ENCODE measurements around the gene DHX58. TPM values are rescaled to one million over a fixed set of nuclear protein-coding genes. Genes with fewer than 3 reads are reported as not detected.

DHX58 gene
- total RNA-seq, 1 experiment from 2014 or later = 0.79 TPM

- Mint-ChIP-seq H3K4me3 (ENCODE audit: unreplicated experiment) (no peak overlapping the region), H3K36me3 (ENCODE audit: insufficient read depth, unreplicated experiment) (no peaks in the 10 kb centered on the region), H3K4me1 (ENCODE audit: low read depth, unreplicated experiment) (no peaks in the 10 kb centered on the region), H3K27ac (ENCODE audit: unreplicated experiment) (no peak overlapping the region), H3K9me3 (ENCODE audit: unreplicated experiment) (no peaks in the 10 kb centered on the region), H3K27me3 (ENCODE audit: insufficient read depth, unreplicated experiment) (no peaks in the 10 kb centered on the region)
- CTCF ChIA-PET = interaction anchor here (0.5 to 0.6 kb wide), 2 partner anchors 20 to 26 kb away, joined by 3 to 4 read pairs; no protein-coding TSS in a partner anchor
- Histone ChIP-seq H3K4me3 (ENCODE audit: low read depth, low read length) (no peak overlapping the region), H3K36me3 (ENCODE audit: control insufficient read depth, insufficient read depth, low read length) (no peaks in the 10 kb centered on the region), H3K4me1 (no peaks in the 10 kb centered on the region), H3K27me3 (replicated peaks; ENCODE audit: control insufficient read depth, insufficient read depth, low read length) (no peaks in the 10 kb centered on the region), H3K9me3 (no peaks in the 10 kb centered on the region)
- DNase-seq = no peak
- no TSS peak for BruUV-seq (replicated peaks)
- intact Hi-C loops (cut with micrococcal nuclease; ENCODE audit: unreplicated experiment) = no loop called here
- TF ChIP-seq, protein P1, sequence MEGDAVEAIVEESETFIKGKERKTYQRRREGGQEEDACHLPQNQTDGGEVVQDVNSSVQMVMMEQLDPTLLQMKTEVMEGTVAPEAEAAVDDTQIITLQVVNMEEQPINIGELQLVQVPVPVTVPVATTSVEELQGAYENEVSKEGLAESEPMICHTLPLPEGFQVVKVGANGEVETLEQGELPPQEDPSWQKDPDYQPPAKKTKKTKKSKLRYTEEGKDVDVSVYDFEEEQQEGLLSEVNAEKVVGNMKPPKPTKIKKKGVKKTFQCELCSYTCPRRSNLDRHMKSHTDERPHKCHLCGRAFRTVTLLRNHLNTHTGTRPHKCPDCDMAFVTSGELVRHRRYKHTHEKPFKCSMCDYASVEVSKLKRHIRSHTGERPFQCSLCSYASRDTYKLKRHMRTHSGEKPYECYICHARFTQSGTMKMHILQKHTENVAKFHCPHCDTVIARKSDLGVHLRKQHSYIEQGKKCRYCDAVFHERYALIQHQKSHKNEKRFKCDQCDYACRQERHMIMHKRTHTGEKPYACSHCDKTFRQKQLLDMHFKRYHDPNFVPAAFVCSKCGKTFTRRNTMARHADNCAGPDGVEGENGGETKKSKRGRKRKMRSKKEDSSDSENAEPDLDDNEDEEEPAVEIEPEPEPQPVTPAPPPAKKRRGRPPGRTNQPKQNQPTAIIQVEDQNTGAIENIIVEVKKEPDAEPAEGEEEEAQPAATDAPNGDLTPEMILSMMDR (IDR thresholded peaks at IDR 0.05; ENCODE audit: insufficient read depth in 1 of 2, low read depth in 1 of 2, low read length in 1 of 2, severe bottlenecking in 1 of 2, unreplicated experiment in 1 of 2) = no peak
- POLR2A ChIA-PET = no interaction called here
Observed at GRCh38 chr17:42076797-42077559, 35.5 kb downstream of the DHX58 start.

GRCh38 chr17:42075789-42076188, 36.7 kb downstream of the DHX58 start:
- POLR2A ChIA-PET = no interaction called here
- no peaks in the 10 kb centered on the region for H3K9me3 Mint-ChIP-seq (ENCODE audit: unreplicated experiment)

DNA sequence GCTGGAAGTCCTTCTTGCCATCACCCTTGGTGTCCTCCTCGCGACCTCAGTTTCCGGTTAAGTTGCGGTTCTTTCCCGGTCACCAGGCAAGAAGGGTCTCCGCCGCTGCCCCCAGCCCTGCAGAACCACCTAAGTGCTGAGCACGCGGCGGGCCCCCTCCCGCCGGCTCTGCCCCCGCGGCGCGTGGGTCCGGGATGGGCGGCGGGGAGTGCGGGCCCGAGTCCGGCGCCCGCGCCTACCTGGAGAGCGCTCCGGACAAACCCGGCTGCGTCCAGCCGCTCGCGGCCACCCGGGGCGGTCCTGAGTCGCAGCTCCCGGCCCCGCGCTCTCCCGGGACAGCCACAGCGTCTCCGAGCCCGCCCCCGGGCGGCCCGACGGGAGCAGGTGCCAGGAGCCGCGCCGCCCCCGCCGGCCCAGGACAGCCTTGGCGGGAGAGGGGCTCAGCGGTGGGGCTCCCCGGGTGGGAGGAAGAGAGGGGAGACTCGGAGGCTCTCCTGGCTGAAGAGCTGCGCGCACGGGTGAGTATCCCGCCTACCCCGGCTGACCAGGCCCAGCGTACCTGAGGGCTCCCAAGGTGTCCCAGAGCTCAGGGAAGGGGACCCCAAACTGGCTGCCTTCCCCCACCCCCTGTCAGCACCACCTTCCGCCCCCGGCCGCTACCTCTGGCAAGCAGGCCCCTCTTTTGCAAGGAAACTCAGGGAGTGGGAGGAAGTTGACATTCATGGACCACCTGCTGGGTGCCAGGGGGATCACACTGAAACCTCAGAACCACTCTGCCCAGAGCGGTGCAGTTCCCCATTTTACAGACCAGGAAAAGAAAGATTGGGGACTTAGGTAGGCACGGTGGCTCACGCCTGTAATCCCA, 40.0 kb downstream of the DHX58 start:
- Histone ChIP-seq H3K9me3 (no peaks in the 10 kb centered on the region), H3K36me3 (ENCODE audit: control insufficient read depth, insufficient read depth, low read length) (no peaks in the 10 kb centered on the region), H3K4me3 (ENCODE audit: low read depth, low read length) (no peak overlapping the region), H3K27me3 (replicated peaks; ENCODE audit: control insufficient read depth, insufficient read depth, low read length) (no peaks in the 10 kb centered on the region), H3K4me1 (peaks cover 8% of the 10 kb centered on the region)
- Mint-ChIP-seq H3K4me3 (ENCODE audit: unreplicated experiment) (no peak overlapping the region), H3K4me1 (ENCODE audit: low read depth, unreplicated experiment) (no peaks in the 10 kb centered on the region), H3K9me3 (ENCODE audit: unreplicated experiment) (no peaks in the 10 kb centered on the region), H3K27ac (ENCODE audit: unreplicated experiment) (no peak overlapping the region), H3K36me3 (ENCODE audit: insufficient read depth, unreplicated experiment) (no peaks in the 10 kb centered on the region), H3K27me3 (ENCODE audit: insufficient read depth, unreplicated experiment) (peaks cover 3% of the 10 kb centered on the region)
- no TSS peak for BruUV-seq (replicated peaks)
- intact Hi-C loops (cut with micrococcal nuclease; ENCODE audit: unreplicated experiment) = no loop called here
- DNase-seq = peak in 1 of 2 experiments; percentile 52
- ChIA-PET POLR2A (no interaction called here), CTCF (interaction anchor here (0.5 to 0.8 kb wide), 2 partner anchors 23 to 28 kb away, joined by 3 read pairs; no protein-coding TSS in a partner anchor)
- TF ChIP-seq, protein P1 (IDR thresholded peaks at IDR 0.05; ENCODE audit: insufficient read depth in 1 of 2, low read depth in 1 of 2, low read length in 1 of 2, severe bottlenecking in 1 of 2, unreplicated experiment in 1 of 2) = peak; percentile 7 to 13

More at GRCh38 chr17:42075789-42076188, 36.7 kb downstream of the DHX58 start:
- intact Hi-C loops (cut with micrococcal nuclease; ENCODE audit: unreplicated experiment) = no loop called here
- DNase-seq = no peak
- H3K4me3 Mint-ChIP-seq (ENCODE audit: unreplicated experiment) = no peak overlapping the region
- H3K27ac Mint-ChIP-seq (ENCODE audit: unreplicated experiment) = no peak overlapping the region
- Histone ChIP-seq H3K4me3 (ENCODE audit: low read depth, low read length) (no peak overlapping the region), H3K9me3 (no peaks in the 10 kb centered on the region), H3K36me3 (ENCODE audit: control insufficient read depth, insufficient read depth, low read length) (no peaks in the 10 kb centered on the region), H3K27me3 (replicated peaks; ENCODE audit: control insufficient read depth, insufficient read depth, low read length) (no peaks in the 10 kb centered on the region), H3K4me1 (no peaks in the 10 kb centered on the region)
- peaks cover 3% of the 10 kb centered on the region for H3K27me3 Mint-ChIP-seq (ENCODE audit: insufficient read depth, unreplicated experiment)
- TF ChIP-seq, protein P1 (IDR thresholded peaks at IDR 0.05; ENCODE audit: insufficient read depth in 1 of 2, low read depth in 1 of 2, low read length in 1 of 2, severe bottlenecking in 1 of 2, unreplicated experiment in 1 of 2) = no peak
- no peaks in the 10 kb centered on the region for H3K36me3 Mint-ChIP-seq (ENCODE audit: insufficient read depth, unreplicated experiment)
- CTCF ChIA-PET = no interaction called here
- BruUV-seq (replicated peaks) = no TSS peak
- H3K4me1 Mint-ChIP-seq (ENCODE audit: low read depth, unreplicated experiment) = no peaks in the 10 kb centered on the region

Data from Caco-2 (cell line).